Measurements from ENCODE around the gene SNAPC1. TPM values are rescaled to one million over a fixed set of nuclear protein-coding genes. Genes with fewer than 3 reads are reported as not detected.

Gene SNAPC1
- total RNA-seq, 4 donors from 2014 or later, result 2.0 to 3.7 (median 3.0) TPM

- ATAC-seq (peak; percentile 92 to 94), DNase-seq (peak; percentile 86 to 90)
- TF ChIP-seq, protein P1, sequence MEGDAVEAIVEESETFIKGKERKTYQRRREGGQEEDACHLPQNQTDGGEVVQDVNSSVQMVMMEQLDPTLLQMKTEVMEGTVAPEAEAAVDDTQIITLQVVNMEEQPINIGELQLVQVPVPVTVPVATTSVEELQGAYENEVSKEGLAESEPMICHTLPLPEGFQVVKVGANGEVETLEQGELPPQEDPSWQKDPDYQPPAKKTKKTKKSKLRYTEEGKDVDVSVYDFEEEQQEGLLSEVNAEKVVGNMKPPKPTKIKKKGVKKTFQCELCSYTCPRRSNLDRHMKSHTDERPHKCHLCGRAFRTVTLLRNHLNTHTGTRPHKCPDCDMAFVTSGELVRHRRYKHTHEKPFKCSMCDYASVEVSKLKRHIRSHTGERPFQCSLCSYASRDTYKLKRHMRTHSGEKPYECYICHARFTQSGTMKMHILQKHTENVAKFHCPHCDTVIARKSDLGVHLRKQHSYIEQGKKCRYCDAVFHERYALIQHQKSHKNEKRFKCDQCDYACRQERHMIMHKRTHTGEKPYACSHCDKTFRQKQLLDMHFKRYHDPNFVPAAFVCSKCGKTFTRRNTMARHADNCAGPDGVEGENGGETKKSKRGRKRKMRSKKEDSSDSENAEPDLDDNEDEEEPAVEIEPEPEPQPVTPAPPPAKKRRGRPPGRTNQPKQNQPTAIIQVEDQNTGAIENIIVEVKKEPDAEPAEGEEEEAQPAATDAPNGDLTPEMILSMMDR (IDR thresholded peaks at IDR 0.05 in 4 of 5, conservative IDR thresholded peaks at IDR 0.05 in 1 of 5), result no peak
- TF ChIP-seq POLR2A (IDR thresholded peaks at IDR 0.05), result peak; percentile 83 to 90
- Histone ChIP-seq H3K27me3 (no peaks in the 10 kb centered on the region), H3K27ac (peak overlapping the region; percentile 78 to 93 (median 91)), H3K4me3 (peak overlapping the region; percentile 58 to 73 (median 70)), H3K36me3 (no peaks in the 10 kb centered on the region), H3K9me3 (no peaks in the 10 kb centered on the region), H3K4me1 (peaks cover 24 to 40% of the 10 kb centered on the region in 2 donors)
- in situ Hi-C loops (cut with MboI; ENCODE audit: low sequenced_read_pairs in 4 of 4) (loop anchor here in 1 of 4 donors (10.0 kb wide), 1 partner anchor 56 kb away; the partner anchor contains the start of gene HIF1A), intact Hi-C loops (cut with DNase I; ENCODE audit: low total_unique reads) (loop anchor here (1.0 kb wide), 1 partner anchor 11 kb away; the partner anchor contains the start of gene SNAPC1)
These were observed 11.3 kb upstream of the SNAPC1 start for GRCh38 chr14:61750708-61751474.

GRCh38 chr14:61751475-61751989 lies 10.7 kb upstream of the SNAPC1 start:
- TF ChIP-seq, protein P1 (IDR thresholded peaks at IDR 0.05 in 4 of 5, conservative IDR thresholded peaks at IDR 0.05 in 1 of 5), result no peak
- no peak for TF ChIP-seq POLR2A (IDR thresholded peaks at IDR 0.05)
- in situ Hi-C loops (cut with MboI; ENCODE audit: low sequenced_read_pairs in 4 of 4), result loop anchor here in 1 of 4 donors (10.0 kb wide), 1 partner anchor 57 kb away; the partner anchor contains the start of gene HIF1A
- no peaks in the 10 kb centered on the region for H3K36me3 ChIP-seq
- DNase-seq, result no peak
- ATAC-seq, result no peak
- peak overlapping the region; percentile 58 to 73 (median 70) for H3K4me3 ChIP-seq
- H3K27me3 ChIP-seq, result no peaks in the 10 kb centered on the region
- intact Hi-C loops (cut with DNase I; ENCODE audit: low total_unique reads), result loop anchor here (1.0 kb wide), 1 partner anchor 11 kb away; the partner anchor contains the start of gene SNAPC1
- peak overlapping the region; percentile 78 to 93 (median 91) for H3K27ac ChIP-seq
- H3K4me1 ChIP-seq, result peaks cover 24 to 40% of the 10 kb centered on the region in 2 donors
- no peaks in the 10 kb centered on the region for H3K9me3 ChIP-seq

GRCh38 chr14:61752626-61753025 lies 9.6 kb upstream of the SNAPC1 start:
- Histone ChIP-seq H3K9me3 (no peaks in the 10 kb centered on the region), H3K27ac (peak overlapping the region; percentile 16 to 93 (median 91)), H3K36me3 (no peaks in the 10 kb centered on the region), H3K4me1 (peaks cover 19 to 33% of the 10 kb centered on the region in 2 donors), H3K27me3 (no peaks in the 10 kb centered on the region), H3K4me3 (no peak overlapping the region)
- TF ChIP-seq, protein P1 (IDR thresholded peaks at IDR 0.05 in 4 of 5, conservative IDR thresholded peaks at IDR 0.05 in 1 of 5), result no peak
- TF ChIP-seq POLR2A (IDR thresholded peaks at IDR 0.05), result no peak
- DNase-seq, result no peak
- no peak for ATAC-seq
- intact Hi-C loops (cut with DNase I; ENCODE audit: low total_unique reads), result no loop called here
- in situ Hi-C loops (cut with MboI; ENCODE audit: low sequenced_read_pairs in 4 of 4), result loop anchor here in 1 of 4 donors (10.0 kb wide), 1 partner anchor 58 kb away; the partner anchor contains the start of gene HIF1A

DNA sequence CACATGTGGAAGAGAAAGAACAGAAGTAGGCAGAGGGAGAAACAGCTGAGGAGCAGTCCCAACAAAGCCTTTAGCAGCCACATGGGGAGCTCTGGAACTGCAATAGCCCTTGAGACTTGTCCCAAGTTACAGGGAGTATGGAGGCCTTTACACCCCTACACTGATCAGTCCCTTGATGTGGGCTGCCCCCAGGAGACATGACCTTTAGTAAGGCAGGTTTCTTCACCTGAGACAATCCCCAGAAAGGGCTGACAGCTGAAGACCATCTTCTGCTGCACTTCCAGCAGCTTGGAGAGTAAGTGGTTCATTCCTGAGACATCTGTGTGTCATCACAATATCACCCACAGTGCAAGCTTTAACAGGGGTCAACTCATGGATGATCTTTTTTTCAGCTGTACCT lies 8.6 kb upstream of the SNAPC1 start:
- H3K27me3 ChIP-seq, result no peaks in the 10 kb centered on the region
- TF ChIP-seq, protein P1 (IDR thresholded peaks at IDR 0.05 in 4 of 5, conservative IDR thresholded peaks at IDR 0.05 in 1 of 5), result no peak
- no peak for TF ChIP-seq POLR2A (IDR thresholded peaks at IDR 0.05)
- no peak overlapping the region for H3K27ac ChIP-seq
- H3K9me3 ChIP-seq, result no peaks in the 10 kb centered on the region
- H3K4me3 ChIP-seq, result no peak overlapping the region
- peaks cover 15 to 25% of the 10 kb centered on the region in 2 donors for H3K4me1 ChIP-seq
- intact Hi-C loops (cut with DNase I; ENCODE audit: low total_unique reads), result no loop called here
- H3K36me3 ChIP-seq, result no peaks in the 10 kb centered on the region
- no peak for ATAC-seq
- in situ Hi-C loops (cut with MboI; ENCODE audit: low sequenced_read_pairs in 4 of 4), result loop anchor here in 1 of 4 donors (10.0 kb wide), 1 partner anchor 59 kb away; the partner anchor contains the start of gene HIF1A
- DNase-seq, result no peak
